ENCODE data around the gene RASAL1.

- TF ChIP-seq CTCF (IDR thresholded peaks at IDR 0.05) (no peak), POLR2AphosphoS5 (IDR thresholded peaks at IDR 0.05) (no peak), POLR2A (IDR thresholded peaks at IDR 0.05) (no peak)
Observed at GRCh38 chr12:113149361-113150150, 14.0 kb upstream of the RASAL1 start, which contains the start of gene CFAP73.
